Measurements from ENCODE around the gene ABR.
"Not testable (repeated sequence)": the region's sequence is repeated elsewhere in the genome, so short reads cannot be mapped to it uniquely, and the experiment has no call there.

ABR gene

GRCh38 chr17:978103-979093 lies 201.4 kb downstream of the ABR start:
- no peak for DNase-seq

DNA sequence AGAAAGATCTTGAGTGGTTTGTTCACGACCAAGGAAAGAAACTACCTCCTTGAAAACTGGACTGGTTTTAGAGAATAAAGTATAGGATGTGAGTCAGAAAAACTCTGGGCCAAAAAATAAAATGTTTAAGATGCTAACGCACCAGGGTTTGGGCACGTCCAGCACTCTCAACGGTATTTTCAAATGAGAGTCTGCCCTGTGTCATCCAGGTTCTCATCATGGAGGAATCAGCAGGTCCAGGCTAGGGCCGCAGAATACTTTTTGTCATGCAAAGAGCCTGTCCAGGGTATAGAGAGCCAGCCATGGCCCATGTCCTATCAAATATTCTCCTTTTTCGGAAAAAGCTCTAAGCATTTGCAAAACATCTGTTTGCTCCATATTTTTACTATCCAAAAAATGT lies 202.6 kb downstream of the ABR start:
- no peak for DNase-seq

DNA sequence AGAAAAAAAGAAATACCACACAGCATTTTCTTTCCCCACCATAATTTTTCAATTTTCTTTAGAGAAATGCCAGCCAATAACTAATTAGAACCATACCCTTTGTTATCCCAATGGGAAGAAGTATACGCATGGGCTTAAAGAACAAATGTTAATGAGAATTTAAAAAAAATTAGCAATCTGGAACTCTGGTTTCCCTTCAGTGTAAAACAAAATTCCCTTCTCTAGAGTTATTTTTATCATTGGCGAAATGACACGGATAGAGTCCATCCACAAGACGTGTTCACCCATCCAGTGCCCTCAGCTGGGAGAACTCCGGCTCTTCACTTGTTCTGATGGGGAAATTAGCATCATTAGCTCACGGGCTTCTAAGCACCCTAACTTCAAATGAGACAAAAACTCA lies 203.5 kb downstream of the ABR start:
- DNase-seq = no peak

DNA sequence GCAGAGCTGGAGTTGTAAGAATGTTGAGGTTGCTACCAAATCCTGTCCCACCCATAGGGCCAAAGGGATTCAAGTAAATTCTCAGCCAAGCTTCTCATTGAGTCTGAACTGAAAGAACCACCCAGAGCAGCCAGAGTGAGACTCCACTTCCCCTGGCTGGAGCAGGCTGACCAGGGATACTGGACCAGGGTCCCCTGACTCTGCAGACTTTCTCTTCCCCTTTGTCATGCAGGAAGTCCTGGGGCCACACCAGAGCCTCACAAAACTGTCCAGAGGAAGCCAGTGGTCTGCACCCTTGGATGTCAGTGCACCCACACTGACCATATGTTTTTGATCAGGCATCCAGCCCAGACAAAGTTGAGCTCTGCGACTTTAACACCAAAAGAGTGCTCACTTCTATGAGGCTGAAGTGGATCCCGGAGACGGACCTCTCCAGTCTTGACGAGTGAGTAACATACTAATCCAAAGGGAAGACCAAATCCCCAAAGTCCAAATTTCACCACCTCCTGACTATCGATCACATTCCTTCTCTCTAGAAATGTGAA lies 204.3 kb downstream of the ABR start:
- DNase-seq = no peak

DNA sequence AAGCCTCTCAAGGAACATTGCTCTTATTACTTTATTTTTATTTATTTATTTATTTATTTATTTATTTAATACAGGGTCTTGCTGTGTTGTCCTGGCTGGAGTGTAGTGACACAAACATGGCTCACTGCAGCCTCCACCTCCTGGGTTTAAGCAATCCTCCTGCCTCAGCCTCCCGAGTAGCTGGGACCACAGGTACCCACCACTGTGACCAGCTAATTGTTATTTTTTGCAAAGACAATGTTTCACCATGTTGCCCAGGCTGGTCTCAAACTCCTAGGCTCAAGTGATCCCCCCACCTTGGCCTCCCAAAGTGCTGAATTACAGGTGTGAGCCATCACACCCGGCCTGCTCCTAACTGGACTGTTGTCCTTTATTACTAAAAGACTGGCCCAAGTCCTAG lies 205.0 kb downstream of the ABR start:
- not testable (repeated sequence) for DNase-seq

GRCh38 chr17:973053-973452 lies 206.7 kb downstream of the ABR start:
- DNase-seq = no peak

DNA sequence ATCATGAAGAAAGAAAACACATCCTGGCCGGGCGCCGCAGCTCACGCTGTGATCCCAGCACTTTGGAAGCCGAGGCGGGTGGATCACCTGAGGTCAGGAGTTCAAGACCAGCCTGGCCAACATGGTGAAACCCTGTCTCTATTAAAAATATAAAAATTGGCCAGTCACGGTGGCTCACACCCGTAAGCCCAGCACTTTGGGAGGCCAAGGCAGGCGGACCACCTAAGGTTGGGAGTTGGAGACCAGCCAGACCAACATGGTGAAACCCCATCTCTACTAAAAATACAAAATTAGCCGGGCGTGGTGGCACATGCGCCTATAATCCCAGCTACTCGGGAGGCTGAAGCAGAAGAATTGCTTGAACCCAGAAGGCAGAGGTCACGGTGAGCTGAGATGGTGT lies 207.9 kb downstream of the ABR start:
- not testable (repeated sequence) for DNase-seq

- no peak for DNase-seq
Measured at GRCh38 chr17:970364-970763, 209.4 kb downstream of the ABR start.

GRCh38 chr17:969811-970355 lies 209.9 kb downstream of the ABR start:
- peak; percentile 16 for DNase-seq

GRCh38 chr17:968812-969730 lies 210.7 kb downstream of the ABR start:
- no peak for DNase-seq

GRCh38 chr17:967122-967521 lies 212.7 kb downstream of the ABR start:
- DNase-seq = no peak

GRCh38 chr17:965311-965989 lies 214.3 kb downstream of the ABR start:
- no peak for DNase-seq

- DNase-seq = no peak
Measured at GRCh38 chr17:964876-965275, 214.9 kb downstream of the ABR start.

DNA sequence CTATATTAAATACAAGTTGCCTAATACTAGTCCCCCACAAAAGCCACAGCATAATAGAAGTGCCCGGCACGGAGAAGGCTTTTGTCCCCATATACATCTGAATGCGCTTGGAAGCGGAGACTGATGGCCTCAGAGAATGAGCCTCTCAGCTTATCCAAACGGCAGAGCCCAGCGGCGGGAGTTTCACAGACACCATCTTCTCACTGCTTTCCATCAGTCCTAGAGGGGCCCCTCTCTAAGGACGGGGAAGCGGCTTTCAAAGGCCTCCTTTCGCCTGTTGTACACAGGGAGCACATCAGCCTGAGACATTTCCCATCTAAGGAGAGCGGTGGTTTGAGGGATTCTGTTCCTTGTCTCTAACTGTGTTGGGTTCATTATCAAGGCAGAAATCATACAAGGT lies 217.1 kb downstream of the ABR start:
- DNase-seq = no peak

GRCh38 chr17:962166-962565 lies 217.6 kb downstream of the ABR start:
- DNase-seq = no peak

GRCh38 chr17:958712-959451 lies 220.9 kb downstream of the ABR start:
- no peak for DNase-seq

DNA sequence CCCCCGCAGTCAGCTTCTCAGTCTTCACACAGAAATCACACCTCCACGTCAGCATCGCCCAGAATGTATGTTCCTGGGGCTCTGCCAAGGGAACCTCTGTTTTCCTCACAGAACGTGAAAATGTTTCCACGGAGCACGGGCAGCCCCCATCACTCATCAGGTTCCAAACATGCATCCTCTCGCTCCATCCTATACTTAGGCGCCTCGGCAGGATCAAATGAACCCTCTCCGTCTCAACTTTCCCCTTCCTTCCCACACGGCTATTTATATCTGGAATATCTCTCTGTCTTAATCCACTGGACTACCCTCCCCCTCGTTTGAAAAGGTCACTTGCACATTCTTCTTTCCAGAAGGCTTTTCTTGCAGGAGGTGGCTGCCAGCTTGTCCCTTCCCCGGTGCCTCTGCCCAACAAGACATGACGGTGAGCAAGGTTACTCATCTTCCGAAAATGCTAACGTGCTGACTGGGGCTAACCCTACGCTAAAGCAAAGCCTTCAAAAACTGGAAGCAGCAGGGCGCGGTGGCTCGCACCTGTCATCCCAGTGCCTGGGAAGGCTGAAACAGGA lies 221.8 kb downstream of the ABR start:
- no peak for DNase-seq

GRCh38 chr17:956905-957304 lies 222.9 kb downstream of the ABR start:
- DNase-seq = no peak

GRCh38 chr17:954431-955164 lies 225.2 kb downstream of the ABR start:
- DNase-seq = no peak

DNA sequence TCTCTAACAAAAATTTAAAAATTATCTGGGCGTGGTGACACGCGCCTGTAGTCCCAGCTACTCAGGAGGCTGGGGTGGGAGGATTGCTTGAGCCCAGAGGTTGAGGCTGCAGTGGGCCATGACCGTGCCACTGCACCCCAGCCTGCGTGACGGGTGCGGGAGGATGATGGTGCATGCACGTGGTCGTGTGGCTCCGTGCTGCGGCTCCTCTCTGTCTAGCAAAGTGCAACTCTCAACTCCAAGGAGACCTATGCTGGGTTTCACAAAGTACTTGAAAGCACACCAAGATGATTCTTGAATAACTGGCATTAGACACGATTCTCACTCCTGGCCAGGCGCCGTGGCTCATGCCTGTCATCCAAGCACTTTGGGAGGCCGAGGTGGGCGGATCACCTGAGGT lies 226.0 kb downstream of the ABR start:
- no peak for DNase-seq

All from hematopoietic multipotent progenitor cell treated with erythropoietin and hydrocortisone succinate and interleukin-3 and kit ligand, for 8 days (in vitro differentiated cells).